Glomerular visceral epithelial cell (primary cell): ENCODE data around the gene CDK5R1.
"Not testable (repeated sequence)": the region's sequence is repeated elsewhere in the genome, so short reads cannot be mapped to it uniquely, and the experiment has no call there.

Experiments
- DNase-seq: peaks from one replicate; pipeline ENCODE4 v3.0.0-alpha.2; 2016; ENCODE audit errors: extremely low spot score

Gene CDK5R1

DNA sequence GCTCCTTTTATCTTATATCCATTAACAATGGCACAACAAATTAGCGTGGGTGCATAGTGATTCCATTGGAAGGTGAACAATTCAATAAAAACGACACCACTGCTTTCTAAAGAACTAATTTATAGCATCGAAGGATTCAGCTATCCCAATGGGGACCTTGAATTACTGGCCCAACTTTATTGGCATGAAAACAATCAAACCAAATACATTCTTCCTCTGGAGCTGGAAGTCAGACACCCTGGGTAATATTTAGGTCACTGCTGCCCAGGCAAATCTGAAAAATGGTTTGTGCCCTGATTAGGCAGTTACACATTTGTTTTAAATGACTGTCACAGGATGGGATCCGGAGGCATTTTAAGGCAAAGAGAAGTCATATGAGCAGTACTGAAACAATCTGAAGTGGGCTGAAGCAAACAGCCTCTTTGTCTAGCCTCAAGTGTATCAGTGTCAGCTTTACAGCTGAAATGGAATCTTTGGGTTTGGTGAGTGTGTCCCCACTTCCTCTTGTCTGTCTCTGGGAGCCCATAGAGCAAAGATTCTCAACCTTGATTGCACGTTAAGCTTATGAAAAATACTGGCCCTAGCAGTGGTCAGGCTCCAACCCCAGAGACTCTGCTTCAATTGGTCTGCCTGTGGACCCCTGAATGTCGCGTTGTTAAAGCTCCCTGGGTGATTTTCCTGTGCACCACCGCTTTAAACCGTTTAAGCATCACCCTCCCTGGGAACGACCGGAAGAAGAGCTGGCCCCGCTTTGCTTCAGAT, 30.3 kb downstream of the CDK5R1 start:
- no peak for DNase-seq

DNA sequence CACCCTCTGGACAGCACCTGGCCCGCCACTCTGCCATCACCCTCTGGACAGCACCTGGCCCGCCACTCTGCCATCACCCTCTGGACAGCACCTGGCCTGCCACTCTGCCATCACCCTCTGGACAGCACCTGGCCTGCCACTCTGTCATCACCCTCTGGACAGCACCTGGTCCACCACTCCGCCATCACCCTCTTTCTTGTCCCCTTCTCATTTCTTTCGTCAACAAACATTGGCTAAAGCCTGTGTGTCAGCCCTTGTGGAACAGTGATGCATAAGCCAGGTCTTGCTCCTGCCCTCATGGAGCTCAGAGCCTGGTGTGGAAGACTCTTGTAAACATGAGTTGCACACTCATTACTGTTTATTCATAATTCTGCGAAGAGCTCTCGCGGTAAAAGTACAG, 31.2 kb downstream of the CDK5R1 start:
- no peak for DNase-seq

DNA sequence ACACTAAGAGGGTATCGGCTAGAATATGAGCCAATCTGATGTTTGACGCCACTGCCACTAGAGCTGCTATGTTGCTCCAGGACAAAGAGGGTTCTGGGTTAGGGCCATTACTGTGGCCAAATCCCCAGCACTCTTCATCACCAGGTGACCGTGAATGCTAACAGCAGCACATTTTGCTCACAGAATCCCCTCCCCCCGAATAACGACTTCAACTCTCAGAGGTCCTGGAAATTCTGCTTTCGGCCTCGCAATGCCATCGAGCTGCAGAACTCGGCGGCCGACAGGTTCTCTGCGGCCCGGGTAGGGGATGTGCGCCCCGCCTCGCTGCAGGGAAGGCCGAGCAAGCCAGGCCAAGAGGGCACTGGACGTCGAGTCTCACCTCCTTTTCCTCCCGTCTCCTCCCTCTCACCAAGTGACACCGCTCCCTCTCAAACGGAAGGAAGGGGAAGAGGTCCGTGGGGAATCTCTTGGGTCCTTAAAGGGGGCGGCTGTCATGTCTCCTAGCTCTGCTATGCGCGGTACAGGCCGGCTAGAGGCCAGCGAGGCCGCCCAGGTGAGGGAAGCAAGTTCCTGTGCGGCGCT, 31.9 kb downstream of the CDK5R1 start:
- no peak for DNase-seq

DNA sequence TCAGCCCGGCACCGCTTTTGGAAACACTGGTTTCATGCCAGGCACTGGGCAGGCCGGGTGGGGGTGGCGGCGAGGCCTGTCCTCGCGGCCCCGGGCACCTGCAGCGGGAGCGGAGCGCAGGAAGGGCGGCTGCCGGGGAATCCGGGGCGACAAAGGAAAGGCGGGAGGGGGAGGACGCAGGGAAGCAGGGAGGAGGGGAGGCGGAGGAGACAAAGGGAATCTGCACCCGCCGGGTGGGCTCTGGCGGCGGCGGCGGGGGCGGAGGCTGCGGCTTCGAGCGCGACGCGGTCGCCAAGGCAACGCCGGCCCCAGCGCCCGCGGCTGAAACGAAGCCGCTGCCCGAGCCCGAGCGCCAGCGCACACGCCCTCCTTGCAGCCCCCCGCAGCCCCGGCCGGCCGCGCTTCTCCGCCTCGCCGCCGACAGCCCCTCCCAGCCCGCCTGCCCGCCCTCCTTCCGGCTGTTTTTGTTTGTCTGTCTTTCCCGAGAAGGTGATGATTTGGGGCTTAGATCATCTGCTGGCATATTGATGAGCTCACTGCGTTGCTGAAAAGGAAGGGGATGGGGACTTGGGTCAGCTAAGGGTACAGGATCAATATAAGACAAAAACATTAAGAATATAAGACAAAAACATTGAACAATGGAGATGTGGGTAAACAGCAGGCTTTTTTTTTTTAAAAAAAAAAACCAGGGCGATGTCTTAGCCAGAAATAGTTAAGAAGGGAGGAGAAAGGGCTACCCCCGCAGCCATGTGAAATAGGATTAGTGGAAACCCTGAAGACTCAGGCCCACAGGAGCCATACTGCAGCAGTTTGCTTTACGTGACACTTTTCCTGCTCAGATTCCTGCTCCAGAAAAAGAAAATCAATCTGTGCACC, 32.7 kb downstream of the CDK5R1 start:
- DNase-seq = peak; percentile 48

DNA sequence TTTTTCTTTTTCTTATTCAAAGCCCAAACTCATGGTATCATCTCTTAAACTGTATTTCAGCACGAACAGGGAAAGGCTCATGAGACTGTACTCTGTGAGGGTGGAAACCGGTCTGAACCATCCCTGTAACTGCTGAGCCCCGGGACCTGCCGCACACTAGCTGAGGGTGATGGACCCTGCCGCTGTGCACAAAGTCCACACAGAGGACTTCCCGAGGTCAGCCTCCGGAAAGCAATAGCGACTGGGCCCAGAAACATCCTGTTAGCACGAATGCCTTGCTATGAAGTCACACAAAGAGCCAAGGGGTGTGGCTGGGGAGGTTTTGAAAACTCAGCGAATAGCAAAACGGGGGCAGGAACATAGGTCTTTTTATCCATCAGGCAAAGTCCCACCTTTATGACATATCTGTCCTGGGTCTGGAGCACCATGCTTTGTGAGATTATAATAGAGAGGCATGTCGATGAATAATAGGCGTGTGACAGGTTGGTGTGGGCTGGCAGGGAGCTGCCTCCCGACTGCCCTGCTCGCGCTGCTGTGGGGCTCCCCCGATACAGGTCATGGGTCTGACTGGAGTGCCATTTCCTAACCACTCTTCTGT, 33.4 kb downstream of the CDK5R1 start:
- DNase-seq = no peak

DNA sequence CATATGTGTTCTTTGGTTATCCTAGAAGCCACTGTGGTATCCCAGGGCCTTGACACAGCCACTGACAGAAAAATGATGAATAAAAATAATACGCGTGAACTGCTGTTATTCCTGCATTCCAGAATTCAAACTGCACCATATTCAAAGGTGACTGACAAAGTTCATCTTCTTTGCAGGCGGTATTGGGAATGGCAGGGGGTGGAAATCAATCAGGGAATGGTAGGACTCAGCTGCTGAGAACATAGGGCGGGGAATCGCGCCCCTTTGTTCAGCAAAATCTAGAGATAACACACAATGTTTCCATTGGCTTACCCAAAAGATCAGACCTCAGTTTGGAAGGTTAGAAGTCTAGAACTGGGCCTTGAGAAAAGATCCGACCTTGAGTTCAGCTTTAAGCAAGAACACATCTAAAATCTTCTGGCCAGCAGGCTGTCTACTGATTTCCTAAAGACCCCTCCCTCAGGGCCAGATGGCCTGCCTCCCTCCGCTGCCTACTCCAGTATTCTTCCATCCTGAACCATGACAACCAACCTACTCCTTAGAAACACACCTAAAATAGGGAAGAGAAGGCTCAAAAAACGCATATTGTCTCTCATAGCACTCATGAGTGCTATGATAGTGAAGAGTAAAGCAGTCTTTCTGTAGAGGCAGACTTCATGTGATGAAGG, 34.1 kb downstream of the CDK5R1 start:
- no peak for DNase-seq

DNA sequence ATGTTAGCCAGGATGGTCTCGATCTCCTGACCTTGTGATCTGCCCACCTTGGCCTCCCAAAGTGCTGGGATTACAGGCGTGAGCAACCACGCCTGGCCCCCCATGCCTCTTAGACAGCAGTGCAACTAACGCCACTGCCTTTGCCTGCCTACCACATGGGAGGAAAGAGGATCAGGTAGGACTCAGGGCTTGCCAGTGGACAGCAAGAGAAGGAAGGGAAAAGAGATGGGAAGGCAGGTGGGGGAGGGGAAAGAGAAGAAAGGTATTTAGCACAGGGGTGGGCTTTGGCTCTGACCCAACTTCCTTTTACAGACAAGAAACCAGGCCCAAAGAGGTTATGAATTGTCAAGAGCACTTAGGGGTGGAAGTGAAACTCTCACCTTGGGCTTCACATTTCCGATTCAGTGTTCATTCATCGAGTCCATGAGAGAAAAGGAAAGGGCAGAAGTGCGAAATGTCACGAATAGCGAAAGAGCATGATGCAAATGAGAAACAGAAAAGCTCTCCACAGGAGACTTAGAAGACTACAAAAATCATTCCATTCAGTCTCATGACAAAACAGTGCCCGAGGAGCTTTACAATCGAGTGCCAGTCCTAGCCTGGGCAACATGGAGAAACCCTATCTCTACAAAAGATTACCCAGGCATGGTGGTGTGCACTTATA, 36.4 kb downstream of the CDK5R1 start:
- no peak for DNase-seq

DNA sequence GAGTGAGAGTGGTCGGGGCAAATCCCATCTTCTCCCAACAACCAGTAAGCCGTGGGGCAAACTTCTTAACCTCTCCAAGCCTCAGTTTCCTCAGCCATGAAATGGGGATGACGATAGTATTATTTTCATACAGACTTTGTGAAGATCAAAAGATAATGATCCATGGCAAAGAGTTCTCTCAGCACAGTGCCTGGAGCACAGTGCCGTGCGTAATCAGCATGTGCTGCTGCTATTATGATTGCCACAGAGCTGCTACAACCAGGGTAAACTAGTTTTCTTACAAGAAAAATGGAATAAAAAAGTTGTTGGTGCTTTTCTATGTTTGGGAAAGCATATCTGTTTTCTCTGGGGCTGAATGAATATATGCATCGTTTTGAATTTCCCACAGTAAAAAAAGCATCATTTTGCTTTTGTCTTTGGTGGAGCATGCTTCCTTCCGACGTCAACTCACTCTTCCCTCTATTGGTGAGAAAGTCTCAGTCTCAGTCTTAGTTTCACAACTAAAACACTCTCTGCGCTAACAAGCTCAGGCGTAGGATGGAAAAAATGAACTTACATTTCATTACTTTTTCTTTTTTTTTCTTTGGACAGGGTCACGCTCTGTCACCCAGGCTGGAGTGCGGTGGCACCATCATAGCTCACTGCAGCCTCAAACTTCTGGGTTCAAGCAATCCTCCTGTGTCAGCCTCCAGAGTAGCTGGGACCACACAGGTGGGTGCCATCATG, 37.2 kb downstream of the CDK5R1 start:
- DNase-seq = no peak

DNA sequence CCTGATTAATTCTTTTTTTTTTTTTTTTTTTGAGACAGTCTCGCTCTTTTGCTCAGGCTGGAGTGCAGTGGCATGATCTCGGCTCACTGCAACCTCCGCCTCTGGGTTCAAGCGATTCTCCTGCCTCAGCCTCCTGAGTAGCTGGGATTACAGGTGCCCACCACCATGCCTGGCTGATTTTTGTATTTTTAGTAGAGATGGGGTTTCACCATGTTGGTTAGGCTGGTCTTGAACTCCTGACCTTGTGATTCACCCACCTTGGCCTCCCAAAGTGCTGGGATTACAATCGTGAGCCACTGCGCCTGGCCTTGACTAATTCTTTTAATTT, 37.7 kb downstream of the CDK5R1 start:
- DNase-seq = not testable (repeated sequence)

DNA sequence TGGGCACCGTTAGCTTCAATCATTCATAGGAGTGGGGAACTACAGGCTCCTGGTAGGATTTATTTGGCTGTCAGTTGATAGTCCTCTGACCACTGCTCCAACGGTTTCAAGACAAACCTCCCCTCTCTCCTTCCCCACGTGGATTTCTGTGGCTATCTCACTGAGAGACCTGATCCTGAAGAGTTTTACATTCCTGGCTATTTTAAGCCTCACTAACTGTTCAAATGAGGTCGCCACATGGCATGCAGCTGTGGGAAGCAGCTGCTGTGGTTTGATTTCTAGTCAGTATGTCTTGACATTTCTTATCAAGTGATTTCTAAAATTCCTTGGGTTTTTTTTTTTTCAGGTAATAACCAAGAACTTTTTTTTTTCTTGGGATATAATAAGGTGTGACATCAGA, 38.3 kb downstream of the CDK5R1 start:
- peak; percentile 46 for DNase-seq

DNA sequence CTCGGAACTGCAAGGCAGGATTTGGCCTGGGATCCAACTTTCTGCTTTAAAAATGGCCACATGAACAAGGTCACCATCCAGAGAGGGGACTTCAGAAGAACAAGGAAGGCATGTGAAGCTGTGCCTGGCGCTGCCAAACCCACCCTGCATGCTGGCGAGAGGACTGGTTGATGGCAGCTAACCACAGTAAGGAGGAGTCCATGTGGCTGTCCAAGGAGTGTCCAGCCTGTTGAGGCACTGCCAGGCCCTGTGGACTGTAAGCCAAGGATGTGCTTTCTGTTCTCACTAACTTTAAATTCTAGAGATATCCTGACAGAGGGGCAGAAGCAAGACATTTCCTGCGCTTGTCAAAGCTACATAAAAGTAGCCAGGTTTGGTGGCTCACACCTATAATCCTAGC, 40.4 kb downstream of the CDK5R1 start:
- no peak for DNase-seq

DNA sequence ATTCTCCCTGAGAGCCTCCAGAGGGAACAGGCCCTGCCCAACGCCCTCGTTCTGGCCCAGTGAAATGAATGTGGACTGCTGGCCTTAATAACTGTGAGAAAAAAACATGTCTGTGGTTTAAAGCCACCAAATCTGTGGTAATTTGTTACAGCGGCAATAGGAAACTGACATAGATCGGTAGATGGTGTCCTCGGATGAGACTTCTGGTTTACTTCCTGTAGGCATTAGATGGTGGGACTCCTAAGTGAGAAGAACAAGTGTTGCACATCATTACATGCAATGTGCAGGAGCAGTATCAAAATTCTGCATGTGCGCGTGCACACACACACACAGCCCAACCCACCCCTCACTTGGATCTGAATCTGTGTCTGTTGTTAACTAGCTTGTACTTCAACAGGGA, 42.0 kb downstream of the CDK5R1 start:
- no peak for DNase-seq

DNA sequence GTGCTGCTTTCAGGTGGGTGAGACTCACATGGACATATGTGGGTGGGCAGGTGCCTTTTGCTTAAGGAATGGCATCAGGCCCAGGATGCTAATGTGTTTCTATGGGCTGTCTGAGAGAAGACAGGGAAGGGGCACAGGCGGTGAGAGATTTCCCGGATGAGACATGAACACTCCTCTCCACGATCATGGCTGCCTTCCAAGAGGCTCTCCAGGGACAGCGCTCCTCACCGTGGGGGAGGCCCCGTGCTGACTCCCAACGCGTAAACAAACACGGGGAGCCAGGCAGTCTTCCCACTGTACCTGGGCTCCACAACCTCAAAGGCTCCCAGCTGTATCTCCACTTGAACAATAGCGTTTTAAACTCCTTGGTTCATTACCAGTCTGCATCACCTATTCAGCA, 42.8 kb downstream of the CDK5R1 start:
- no peak for DNase-seq

DNA sequence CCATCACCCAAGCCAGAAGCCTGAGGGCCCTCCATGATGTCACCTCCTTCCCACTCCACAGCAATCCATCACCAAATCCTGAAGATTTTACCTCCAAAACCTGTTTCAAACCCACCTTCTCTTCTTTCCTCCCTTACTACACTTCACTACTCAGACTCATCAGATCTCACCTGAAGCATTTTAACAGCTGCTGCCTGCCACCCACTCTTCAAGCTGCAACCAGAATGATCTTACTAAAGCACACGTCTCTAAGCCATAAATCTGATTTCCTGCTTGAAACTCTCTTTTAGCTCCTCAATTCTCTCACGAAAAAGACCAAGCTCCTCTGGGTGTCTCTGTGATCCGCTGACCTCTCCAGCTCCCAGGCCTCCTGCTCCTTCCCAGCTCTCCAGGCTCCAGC, 46.5 kb downstream of the CDK5R1 start:
- DNase-seq = no peak

DNA sequence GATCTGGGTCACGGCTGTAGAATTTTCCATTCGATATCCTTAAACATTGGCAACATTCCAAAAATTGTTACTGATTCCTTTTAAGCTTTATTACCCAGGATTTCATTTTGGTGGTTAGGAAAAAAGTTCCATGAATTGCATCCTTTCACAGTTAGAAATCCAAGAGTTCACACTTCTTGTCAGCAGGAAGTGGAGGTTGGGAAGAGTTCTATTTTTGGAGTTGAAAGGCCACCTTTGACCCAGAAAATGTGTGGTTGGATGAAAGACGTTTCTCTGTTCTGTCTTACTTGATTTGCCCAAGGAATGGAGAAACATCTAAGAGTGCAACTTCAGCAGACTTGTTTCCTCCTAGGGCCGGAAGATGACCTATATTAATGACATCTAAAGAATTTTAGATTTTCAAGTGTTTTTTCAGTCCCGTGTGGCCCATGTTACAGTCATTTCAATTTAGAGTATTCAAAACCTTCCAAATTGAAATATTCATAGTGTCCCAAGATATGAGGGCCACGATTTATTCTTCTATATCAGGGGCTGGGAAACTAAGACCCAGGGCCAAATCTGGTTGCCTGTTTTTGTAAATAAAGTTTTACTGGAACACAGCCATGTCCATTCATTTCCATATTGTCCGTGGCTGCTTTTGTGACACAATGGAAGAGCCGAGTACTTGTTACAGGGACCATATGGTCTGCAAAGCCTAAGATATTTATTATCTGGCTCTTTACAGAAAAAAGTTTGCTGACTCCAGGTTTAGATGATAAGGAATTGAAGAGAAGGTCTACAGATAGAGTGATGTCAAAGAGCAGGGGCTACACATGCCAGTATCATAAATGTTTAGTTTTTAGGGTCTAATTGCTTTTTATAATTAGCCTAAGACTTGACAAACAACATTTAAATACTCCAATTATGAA, 50.2 kb downstream of the CDK5R1 start:
- no peak for DNase-seq
